ENCODE results near the gene DSG3.

Gene DSG3

GRCh38 chr18:31430554-31430953 lies 17.0 kb upstream of the DSG3 start:
- no peak for DNase-seq

GRCh38 chr18:31432316-31432715 lies 15.2 kb upstream of the DSG3 start:
- no peak for DNase-seq

GRCh38 chr18:31436825-31437224 lies 10.7 kb upstream of the DSG3 start:
- DNase-seq = no peak

GRCh38 chr18:31438402-31438801 lies 9.1 kb upstream of the DSG3 start:
- no peak for DNase-seq

DNA sequence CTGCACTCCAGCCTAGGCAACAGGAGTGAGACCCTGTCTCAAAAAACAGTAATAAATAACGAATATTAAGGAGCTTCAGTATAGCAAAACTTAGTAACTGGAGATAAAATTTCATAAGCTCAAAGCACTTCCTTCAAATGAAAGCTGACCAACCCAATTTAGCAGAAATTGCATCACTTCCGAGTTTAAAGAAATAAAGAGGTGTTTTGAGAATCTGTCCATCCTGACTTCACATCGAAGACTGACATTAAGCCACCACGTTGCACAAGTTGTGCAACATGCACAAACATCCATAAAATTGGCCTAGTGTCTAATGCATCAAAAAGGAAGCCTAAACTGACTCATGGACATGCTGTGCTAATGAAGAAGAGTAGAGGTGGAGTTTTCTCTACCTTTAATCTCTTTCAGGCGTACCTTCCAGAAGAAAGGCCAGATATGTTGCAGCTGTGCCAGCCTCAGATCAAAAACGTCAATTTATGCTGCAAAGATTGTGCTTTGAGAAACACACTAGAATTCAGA lies 7.7 kb upstream of the DSG3 start:
- DNase-seq = no peak

GRCh38 chr18:31440787-31441186 lies 6.8 kb upstream of the DSG3 start:
- DNase-seq = no peak

- no peak for DNase-seq
Measured at GRCh38 chr18:31441493-31441892, 6.0 kb upstream of the DSG3 start.

DNA sequence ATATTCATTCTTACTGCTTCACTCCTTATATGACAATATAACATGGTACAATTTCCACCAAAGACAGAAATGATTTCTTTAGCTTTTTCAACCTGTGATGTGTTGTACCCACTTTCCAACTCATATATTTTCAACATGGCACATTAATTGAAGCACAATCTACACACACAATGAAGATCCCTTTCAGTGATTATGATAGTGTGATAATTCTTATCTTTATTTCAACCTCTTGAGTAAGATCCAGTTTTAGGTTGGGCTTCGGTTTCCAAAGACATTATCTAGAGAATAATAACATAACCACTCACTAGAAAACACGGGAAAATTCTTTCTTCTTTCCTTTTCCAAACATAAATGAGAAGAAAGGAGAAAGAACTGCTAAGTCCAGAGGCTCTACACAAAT lies 3.4 kb upstream of the DSG3 start:
- DNase-seq = no peak

DNA sequence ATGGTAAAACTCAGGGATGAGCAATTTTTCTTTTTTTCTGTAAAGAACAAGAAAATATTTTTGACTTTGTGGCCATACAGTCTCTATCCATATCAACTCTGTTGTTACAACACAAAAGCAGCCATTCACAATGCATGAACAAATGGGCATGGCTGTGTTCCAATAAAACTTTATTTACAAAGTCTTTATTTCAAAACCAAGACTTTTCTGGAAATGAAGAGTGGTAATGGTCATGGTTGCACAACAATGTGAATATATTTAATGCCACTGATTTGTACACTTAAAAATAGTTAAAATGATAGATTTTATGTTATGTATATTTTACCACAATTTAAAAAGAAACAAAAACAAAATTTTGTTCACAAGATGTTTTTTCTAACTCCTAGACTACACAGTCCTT lies 1.6 kb upstream of the DSG3 start:
- no peak for DNase-seq

- DNase-seq = no peak
Measured at GRCh38 chr18:31446854-31447253, 687 bp upstream of the DSG3 start.

DNA sequence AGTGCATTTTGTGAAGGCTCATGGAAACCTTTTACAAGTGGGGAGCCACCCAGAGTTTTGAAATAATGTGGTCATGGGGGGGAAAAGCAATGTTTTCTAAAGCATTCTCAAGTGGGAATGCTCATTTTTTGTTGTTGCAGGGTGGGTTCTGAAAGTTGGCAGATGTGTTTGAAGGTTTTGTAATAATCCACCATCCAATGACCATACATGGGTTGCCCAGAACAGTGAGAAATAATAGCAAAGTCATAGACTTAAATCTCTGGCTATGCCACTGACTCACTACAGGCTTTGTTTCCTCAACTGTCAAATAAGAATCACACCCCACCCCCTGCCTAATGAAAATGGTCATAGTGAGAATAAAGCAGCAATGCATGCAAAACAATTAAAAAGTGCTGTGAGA lies 2.9 kb downstream of the DSG3 start:
- no peak for DNase-seq

DNA sequence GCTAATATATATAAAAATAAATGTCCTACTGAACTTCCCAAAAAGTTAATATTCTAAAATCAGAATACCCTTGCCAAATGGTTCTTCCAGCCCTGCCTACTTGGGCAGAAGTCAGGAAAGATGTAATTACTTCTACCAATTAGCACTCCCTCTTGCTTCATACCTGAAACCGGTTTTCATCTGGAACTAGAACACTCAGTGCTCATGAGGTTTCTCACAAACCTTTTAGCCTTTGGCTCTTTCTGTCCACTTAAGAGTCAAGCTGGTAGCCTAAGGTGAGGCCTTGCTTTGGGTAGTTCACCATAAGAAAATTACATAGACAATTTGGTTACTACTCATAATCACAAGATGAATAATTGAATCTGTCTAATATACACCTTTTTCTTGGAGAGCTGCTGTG lies 4.1 kb downstream of the DSG3 start:
- no peak for DNase-seq

- DNase-seq = no peak
Measured at GRCh38 chr18:31454066-31454708, 6.6 kb downstream of the DSG3 start.

DNA sequence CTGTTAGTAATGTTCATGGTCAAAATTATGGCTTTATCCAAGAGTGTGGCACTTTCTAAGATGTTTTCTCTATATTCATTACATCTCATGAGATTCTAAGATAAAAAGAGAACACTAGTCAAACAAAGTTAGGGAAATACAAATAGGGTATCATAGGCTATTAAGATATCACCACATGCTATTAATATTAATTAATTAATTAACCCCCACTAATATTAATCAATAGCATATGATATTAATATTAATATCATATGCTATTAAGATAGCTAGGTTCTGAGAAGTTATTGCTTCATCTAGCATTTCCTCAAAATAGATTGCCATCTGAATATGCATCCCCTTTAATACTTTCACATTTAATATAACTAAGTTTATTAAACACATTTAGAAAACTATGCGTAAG lies 22.1 kb downstream of the DSG3 start:
- no peak for DNase-seq

- DNase-seq = no peak
Measured at GRCh38 chr18:31478688-31479087, 31.1 kb downstream of the DSG3 start.

- DNase-seq = no peak
Measured at GRCh38 chr18:31482051-31482450, 34.5 kb downstream of the DSG3 start.

- DNase-seq = no peak
Measured at GRCh38 chr18:31483396-31483795, 35.9 kb downstream of the DSG3 start.

DNA sequence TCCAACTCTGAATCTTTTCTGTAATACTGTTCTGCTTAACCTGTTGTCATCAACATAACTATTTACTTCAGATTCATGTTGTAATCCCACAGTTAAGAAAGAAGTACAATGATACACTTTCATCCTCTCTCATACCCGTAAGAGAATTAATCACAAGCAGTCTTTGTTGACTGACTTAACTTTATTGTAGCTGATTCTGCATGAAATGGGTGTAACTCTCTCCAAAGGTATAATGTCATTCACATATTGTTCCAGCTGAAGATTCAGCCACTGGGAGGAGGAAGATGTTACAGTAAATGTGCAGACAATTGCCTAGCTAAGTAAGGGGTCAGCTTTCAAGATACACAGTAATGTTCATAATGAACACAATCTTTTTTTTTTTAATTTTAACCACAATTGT lies 36.9 kb downstream of the DSG3 start:
- no peak for DNase-seq

DNA sequence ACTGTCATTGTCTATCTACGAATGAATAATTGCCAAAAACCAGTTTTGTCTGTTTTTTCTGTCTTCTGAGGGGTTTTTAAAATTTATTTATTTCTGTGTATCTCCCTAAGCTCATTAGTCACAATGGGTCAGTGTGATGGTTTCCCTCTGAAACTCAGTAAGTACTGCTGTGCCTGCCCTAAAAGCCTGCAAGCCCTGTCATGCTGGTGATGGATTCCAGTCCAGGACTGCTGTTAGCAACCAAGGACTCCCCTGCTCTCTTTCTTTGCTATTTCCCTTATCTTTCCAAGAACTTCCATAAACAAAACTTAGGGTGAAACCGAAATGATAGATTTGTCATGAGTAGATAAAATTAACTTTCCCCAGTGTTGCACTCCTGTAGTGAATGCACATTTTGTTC lies 38.6 kb downstream of the DSG3 start:
- no peak for DNase-seq

GRCh38 chr18:31487246-31488015 lies 39.9 kb downstream of the DSG3 start:
- DNase-seq = no peak

DNA sequence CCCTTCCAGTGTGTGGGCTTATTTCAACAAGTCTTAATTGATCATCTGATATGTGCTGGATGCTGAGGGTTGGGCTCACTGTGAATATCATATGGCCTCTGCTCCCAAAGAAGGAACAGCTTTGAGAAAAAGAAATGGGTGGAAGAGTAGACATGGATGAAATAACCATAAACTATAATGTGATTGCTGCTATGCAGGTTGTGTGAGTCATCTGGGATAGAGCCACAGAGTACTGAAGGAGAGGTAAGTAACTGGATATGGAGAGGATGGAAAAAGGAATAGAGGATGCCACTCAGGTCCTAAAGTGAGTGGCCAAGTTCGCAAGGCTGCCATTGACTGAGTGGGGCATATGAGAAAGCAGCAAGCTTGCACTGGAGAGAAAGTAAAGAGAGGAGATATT lies 41.8 kb downstream of the DSG3 start:
- DNase-seq = no peak

DNA sequence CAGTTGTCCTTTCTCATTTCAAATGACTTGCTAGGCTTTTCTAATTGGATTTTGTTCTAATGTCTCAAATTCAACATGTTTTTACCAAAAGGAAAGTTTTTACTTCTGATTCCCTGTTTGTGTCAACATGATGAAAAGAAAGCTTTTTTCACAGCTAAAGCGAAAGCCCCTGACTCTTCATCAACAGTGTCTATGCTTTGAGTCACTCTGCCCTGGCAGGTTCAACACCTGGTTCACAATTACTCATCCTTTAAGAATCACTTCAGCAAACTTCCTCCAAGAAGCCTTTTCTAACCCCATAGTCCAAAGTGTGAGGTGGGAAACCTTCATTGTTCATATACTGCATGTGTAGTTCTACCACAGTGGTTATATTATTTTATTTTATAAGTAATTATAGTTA lies 42.8 kb downstream of the DSG3 start:
- DNase-seq = no peak

DNA sequence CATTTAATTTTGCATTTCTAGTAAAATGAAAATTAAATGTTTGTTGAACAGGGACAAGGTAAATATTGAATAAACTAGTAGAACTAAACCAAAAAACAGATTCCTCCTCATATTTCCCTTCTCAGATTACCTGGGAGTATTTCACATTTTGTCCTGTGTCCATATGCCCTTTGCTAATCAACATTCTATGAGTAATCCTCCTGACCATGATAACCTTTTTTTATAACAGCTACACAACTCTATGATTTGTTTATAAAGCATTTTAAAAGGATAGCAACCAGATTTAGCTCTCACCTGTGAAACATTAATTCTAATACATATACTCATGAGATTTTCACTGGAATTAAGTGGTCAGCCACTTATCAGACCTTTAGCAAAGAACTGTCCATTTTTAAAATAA lies 43.3 kb downstream of the DSG3 start:
- DNase-seq = no peak

DNA sequence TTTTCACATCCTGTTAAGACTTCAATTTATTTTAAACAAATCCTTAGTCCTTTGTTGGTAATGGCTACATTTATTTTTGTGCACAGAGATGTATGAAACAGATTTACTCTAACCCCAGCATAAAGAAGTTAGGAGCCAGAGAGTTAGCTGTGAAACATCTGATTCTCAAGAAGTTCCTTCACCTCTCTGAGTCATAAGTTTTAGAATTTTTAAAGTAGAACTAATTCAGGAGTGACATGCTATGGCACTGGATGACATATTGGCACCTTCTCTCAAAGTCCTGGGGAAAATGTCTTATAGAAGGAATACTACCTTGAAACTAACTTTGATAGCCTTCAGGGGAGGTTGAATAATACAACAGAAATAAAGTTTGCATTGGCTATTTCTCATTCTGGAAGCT lies 44.0 kb downstream of the DSG3 start:
- no peak for DNase-seq

GRCh38 chr18:31492671-31493070 lies 45.1 kb downstream of the DSG3 start:
- no peak for DNase-seq
